DND-41 (cell line): Measurements from ENCODE around the gene MLIP.
A peak's percentile ranks its signal among the peaks of the same experiment; 100 is the strongest.

Experiments used
- ATAC-seq: fragments of 200-7000 bp; cut with Tn5 transposase; 3 replicates; pipeline ENCODE4 v1.9.1; 2021; ENCODE audit warnings: low read depth; ENCODE audit not compliant: insufficient read depth
- DNase-seq: peaks from one replicate; pipeline ENCODE4 v3.0.0-alpha.2; 2020
- H2AFZ ChIP-seq: 2 replicates; pipeline ENCODE4 v1.6.0; 2012; ENCODE audit warnings: low read depth, low read length
- H3K27ac ChIP-seq: 2 replicates; pipeline ENCODE4 v1.5.1; 2012; ENCODE audit warnings: low read length, inconsistent platforms
- H3K27me3 ChIP-seq: fragments of 200-600 bp; sonication (generic); 2 replicates; pipeline ENCODE4 v1.6.0; 2012; ENCODE audit warnings: low read length, mild to moderate bottlenecking, inconsistent platforms; ENCODE audit not compliant: insufficient read depth, poor library complexity
- H3K36me3 ChIP-seq: 2 replicates; pipeline ENCODE4 v1.5.1; 2012; ENCODE audit warnings: low read length, inconsistent platforms; ENCODE audit not compliant: insufficient read depth
- H3K4me1 ChIP-seq: 2 replicates; pipeline ENCODE4 v1.5.1; 2012; ENCODE audit warnings: mild to moderate bottlenecking, low read length; ENCODE audit not compliant: insufficient read depth
- H3K4me2 ChIP-seq: 2 replicates; pipeline ENCODE4 v1.6.0; 2012; ENCODE audit warnings: mild to moderate bottlenecking, moderate library complexity, low read length, inconsistent platforms; ENCODE audit not compliant: insufficient read depth
- H3K4me3 ChIP-seq, 2 experiments: fragments of 200-600 bp in 1 of 2; shearing (Covaris generic) in 1 of 2; 2 replicates each; pipeline ENCODE4 v1.5.1; 2012 to 2016; ENCODE audit warnings: inconsistent platforms in 2 of 2, low read length in 2 of 2, mild to moderate bottlenecking in 2 of 2, low read depth in 1 of 2, moderate library complexity in 1 of 2
- H3K79me2 ChIP-seq: 2 replicates; pipeline ENCODE4 v1.6.0; 2012; ENCODE audit warnings: low read length, inconsistent platforms; ENCODE audit not compliant: insufficient read depth
- H3K9ac ChIP-seq: 2 replicates; pipeline ENCODE4 v1.6.0; 2012; ENCODE audit warnings: low read depth, mild to moderate bottlenecking, inconsistent platforms, low read length, moderate library complexity
- H3K9me3 ChIP-seq: 2 replicates; pipeline ENCODE4 v1.5.1; 2012; ENCODE audit warnings: low read length, moderate library complexity, mild to moderate bottlenecking, inconsistent platforms; ENCODE audit not compliant: insufficient read depth, severe bottlenecking
- H4K20me1 ChIP-seq: 2 replicates; pipeline ENCODE4 v1.6.0; 2012; ENCODE audit warnings: low read length; ENCODE audit not compliant: insufficient read depth
- CTCF ChIP-seq: IDR thresholded peaks from 2 replicates; pipeline ENCODE4 v1.5.1; 2012; ENCODE audit warnings: borderline replicate concordance, low read length, moderate library complexity, mild to moderate bottlenecking; ENCODE audit not compliant: poor library complexity, severe bottlenecking; ENCODE audit errors: extremely low read depth
- EZH2 ChIP-seq: IDR thresholded peaks from 3 replicates; pipeline ENCODE4 v1.6.1; 2012; ENCODE audit warnings: borderline replicate concordance, low read depth, mild to moderate bottlenecking, moderate library complexity, low read length, inconsistent platforms; ENCODE audit not compliant: severe bottlenecking

The MLIP gene

GRCh38 chr6:54267798-54268197, 156.6 kb downstream of the MLIP start:
- no peak for TF ChIP-seq EZH2
- TF ChIP-seq CTCF = peak; percentile 55
- ATAC-seq (peak; percentile 68), DNase-seq (peak; percentile 30)
- H3K27ac ChIP-seq = no peak overlapping the region
- H3K4me3 ChIP-seq = no peak overlapping the region
- H3K27me3 ChIP-seq = no peaks in the 10 kb centered on the region
- H3K9ac ChIP-seq = no peak overlapping the region
- H3K36me3 ChIP-seq = no peaks in the 10 kb centered on the region
- no peak overlapping the region for H2AFZ ChIP-seq
- no peaks in the 10 kb centered on the region for H4K20me1 ChIP-seq
- H3K4me1 ChIP-seq = no peaks in the 10 kb centered on the region
- no peak overlapping the region for H3K4me2 ChIP-seq
- H3K9me3 ChIP-seq = no peaks in the 10 kb centered on the region
- H3K79me2 ChIP-seq = no peaks in the 10 kb centered on the region

GRCh38 chr6:54273214-54273820, 162.1 kb downstream of the MLIP start:
- ATAC-seq (no peak), DNase-seq (no peak)
- Histone ChIP-seq H3K36me3 (no peaks in the 10 kb centered on the region), H3K4me2 (no peak overlapping the region), H3K79me2 (no peaks in the 10 kb centered on the region), H3K9ac (no peak overlapping the region), H3K27me3 (no peaks in the 10 kb centered on the region), H3K27ac (no peak overlapping the region), H2AFZ (no peak overlapping the region), H4K20me1 (no peaks in the 10 kb centered on the region), H3K9me3 (no peaks in the 10 kb centered on the region), H3K4me1 (no peaks in the 10 kb centered on the region), H3K4me3 (no peak overlapping the region)
- TF ChIP-seq CTCF = no peak
- no peak for TF ChIP-seq EZH2

GRCh38 chr6:54274383-54274782, 163.1 kb downstream of the MLIP start:
- H3K4me1 ChIP-seq = no peaks in the 10 kb centered on the region
- H4K20me1 ChIP-seq = no peaks in the 10 kb centered on the region
- H3K79me2 ChIP-seq = no peaks in the 10 kb centered on the region

More at GRCh38 chr6:54274383-54274782, 163.1 kb downstream of the MLIP start:
- no peak for TF ChIP-seq EZH2
- no peak for TF ChIP-seq CTCF
- no peak overlapping the region for H2AFZ ChIP-seq
- no peaks in the 10 kb centered on the region for H3K27me3 ChIP-seq
- H3K4me2 ChIP-seq = no peak overlapping the region
- DNase-seq (no peak), ATAC-seq (no peak)
- H3K4me3 ChIP-seq = no peak overlapping the region
- H3K9ac ChIP-seq = no peak overlapping the region
- H3K9me3 ChIP-seq = no peaks in the 10 kb centered on the region
- no peak overlapping the region for H3K27ac ChIP-seq
- no peaks in the 10 kb centered on the region for H3K36me3 ChIP-seq
